ENCODE results near the gene DHDDS.

Gene DHDDS

GRCh38 chr1:26517766-26518049, 85.6 kb downstream of the DHDDS start:
- TF ChIP-seq CTCF (IDR thresholded peaks at IDR 0.05; ENCODE audit: low read length, missing control alignments), result no peak
- no peak overlapping the region for H3K4me3 ChIP-seq (replicated peaks; ENCODE audit: low read depth, low read length)
- DNase-seq (ENCODE audit: low read depth), result no peak

GRCh38 chr1:26518355-26518754, 86.2 kb downstream of the DHDDS start:
- no peak overlapping the region for H3K4me3 ChIP-seq (replicated peaks; ENCODE audit: low read depth, low read length)
- DNase-seq (ENCODE audit: low read depth), result no peak
- TF ChIP-seq CTCF (IDR thresholded peaks at IDR 0.05; ENCODE audit: low read length, missing control alignments), result no peak

- DNase-seq (ENCODE audit: low read depth), result no peak
- H3K4me3 ChIP-seq (replicated peaks; ENCODE audit: low read depth, low read length), result no peak overlapping the region
- no peak for TF ChIP-seq CTCF (IDR thresholded peaks at IDR 0.05; ENCODE audit: low read length, missing control alignments)
Observed at GRCh38 chr1:26520339-26520738, 88.2 kb downstream of the DHDDS start.
